Activated T-helper 17 cell treated with anti-CD3 and anti-CD28 coated beads, Interleukin-2, amount 50 U/mL, for 72 hours (primary cell): Measurements from ENCODE around the gene TTR. TPM values are rescaled to one million over a fixed set of nuclear protein-coding genes. Genes with fewer than 3 reads are reported as not detected.
A peak's percentile ranks its signal among the peaks of the same experiment; 100 is the strongest.

Experiments used
- ATAC-seq: fragments of 150-1000 bp; cut with Tn5 transposase; replicated peaks from 2 replicates; pipeline ENCODE4 v1.10.0; 2021; ENCODE audit warnings: mild to moderate bottlenecking, moderate library complexity
- H3K27ac Mint-ChIP-seq: one replicate; pipeline ENCODE4 v1.8.0; 2022; ENCODE audit warnings: mixed read lengths
- H3K27me3 Mint-ChIP-seq: one replicate; pipeline ENCODE4 v1.8.0; 2022; ENCODE audit warnings: mixed read lengths
- H3K36me3 Mint-ChIP-seq: one replicate; pipeline ENCODE4 v1.8.0; 2022; ENCODE audit warnings: low read depth, mild to moderate bottlenecking, mixed read lengths
- H3K4me1 Mint-ChIP-seq: one replicate; pipeline ENCODE4 v1.8.0; 2022; ENCODE audit warnings: mixed read lengths
- H3K4me3 Mint-ChIP-seq: one replicate; pipeline ENCODE4 v1.8.0; 2022; ENCODE audit warnings: mild to moderate bottlenecking, mixed read lengths
- H3K9me3 Mint-ChIP-seq: one replicate; pipeline ENCODE4 v1.8.0; 2022; ENCODE audit warnings: mixed read lengths
- total RNA-seq, 2 donors: library from RNA; stranded (reverse); gene quantifications; one replicate each; pipeline ENCODE4 v1.2.3, GENCODE V29; 2022

The TTR gene
- total RNA-seq, 2 donors from 2014 or later: not detected

DNA sequence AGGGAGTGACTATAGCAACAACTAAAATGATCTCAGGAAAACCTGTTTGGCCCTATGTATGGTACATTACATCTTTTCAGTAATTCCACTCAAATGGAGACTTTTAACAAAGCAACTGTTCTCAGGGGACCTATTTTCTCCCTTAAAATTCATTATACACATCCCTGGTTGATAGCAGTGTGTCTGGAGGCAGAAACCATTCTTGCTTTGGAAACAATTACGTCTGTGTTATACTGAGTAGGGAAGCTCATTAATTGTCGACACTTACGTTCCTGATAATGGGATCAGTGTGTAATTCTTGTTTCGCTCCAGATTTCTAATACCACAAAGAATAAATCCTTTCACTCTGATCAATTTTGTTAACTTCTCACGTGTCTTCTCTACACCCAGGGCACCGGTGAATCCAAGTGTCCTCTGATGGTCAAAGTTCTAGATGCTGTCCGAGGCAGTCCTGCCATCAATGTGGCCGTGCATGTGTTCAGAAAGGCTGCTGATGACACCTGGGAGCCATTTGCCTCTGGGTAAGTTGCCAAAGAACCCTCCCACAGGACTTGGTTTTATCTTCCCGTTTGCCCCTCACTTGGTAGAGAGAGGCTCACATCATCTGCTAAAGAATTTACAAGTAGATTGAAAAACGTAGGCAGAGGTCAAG, 955 bp downstream of the TTR start:
- H3K9me3 Mint-ChIP-seq: peaks cover 3% of the 10 kb centered on the region
- no peak overlapping the region for H3K27ac Mint-ChIP-seq
- H3K4me3 Mint-ChIP-seq: no peak overlapping the region
- no peaks in the 10 kb centered on the region for H3K36me3 Mint-ChIP-seq
- ATAC-seq: no peak
- peaks cover 11% of the 10 kb centered on the region for H3K27me3 Mint-ChIP-seq
- no peaks in the 10 kb centered on the region for H3K4me1 Mint-ChIP-seq

DNA sequence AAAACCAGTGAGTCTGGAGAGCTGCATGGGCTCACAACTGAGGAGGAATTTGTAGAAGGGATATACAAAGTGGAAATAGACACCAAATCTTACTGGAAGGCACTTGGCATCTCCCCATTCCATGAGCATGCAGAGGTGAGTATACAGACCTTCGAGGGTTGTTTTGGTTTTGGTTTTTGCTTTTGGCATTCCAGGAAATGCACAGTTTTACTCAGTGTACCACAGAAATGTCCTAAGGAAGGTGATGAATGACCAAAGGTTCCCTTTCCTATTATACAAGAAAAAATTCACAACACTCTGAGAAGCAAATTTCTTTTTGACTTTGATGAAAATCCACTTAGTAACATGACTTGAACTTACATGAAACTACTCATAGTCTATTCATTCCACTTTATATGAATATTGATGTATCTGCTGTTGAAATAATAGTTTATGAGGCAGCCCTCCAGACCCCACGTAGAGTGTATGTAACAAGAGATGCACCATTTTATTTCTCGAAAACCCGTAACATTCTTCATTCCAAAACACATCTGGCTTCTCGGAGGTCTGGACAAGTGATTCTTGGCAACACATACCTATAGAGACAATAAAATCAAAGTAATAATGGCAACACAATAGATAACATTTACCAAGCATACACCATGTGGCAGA, 3.6 kb downstream of the TTR start:
- Mint-ChIP-seq H3K36me3 (no peaks in the 10 kb centered on the region), H3K4me1 (no peaks in the 10 kb centered on the region), H3K27ac (no peak overlapping the region), H3K9me3 (no peaks in the 10 kb centered on the region), H3K4me3 (no peak overlapping the region), H3K27me3 (peaks cover 8% of the 10 kb centered on the region)
- ATAC-seq: no peak

- Mint-ChIP-seq H3K4me3 (no peak overlapping the region), H3K27ac (no peak overlapping the region), H3K4me1 (no peaks in the 10 kb centered on the region), H3K27me3 (peaks cover 3% of the 10 kb centered on the region), H3K9me3 (no peaks in the 10 kb centered on the region), H3K36me3 (no peaks in the 10 kb centered on the region)
- ATAC-seq: no peak
Measured at GRCh38 chr18:31596081-31596872, 4.6 kb downstream of the TTR start.

DNA sequence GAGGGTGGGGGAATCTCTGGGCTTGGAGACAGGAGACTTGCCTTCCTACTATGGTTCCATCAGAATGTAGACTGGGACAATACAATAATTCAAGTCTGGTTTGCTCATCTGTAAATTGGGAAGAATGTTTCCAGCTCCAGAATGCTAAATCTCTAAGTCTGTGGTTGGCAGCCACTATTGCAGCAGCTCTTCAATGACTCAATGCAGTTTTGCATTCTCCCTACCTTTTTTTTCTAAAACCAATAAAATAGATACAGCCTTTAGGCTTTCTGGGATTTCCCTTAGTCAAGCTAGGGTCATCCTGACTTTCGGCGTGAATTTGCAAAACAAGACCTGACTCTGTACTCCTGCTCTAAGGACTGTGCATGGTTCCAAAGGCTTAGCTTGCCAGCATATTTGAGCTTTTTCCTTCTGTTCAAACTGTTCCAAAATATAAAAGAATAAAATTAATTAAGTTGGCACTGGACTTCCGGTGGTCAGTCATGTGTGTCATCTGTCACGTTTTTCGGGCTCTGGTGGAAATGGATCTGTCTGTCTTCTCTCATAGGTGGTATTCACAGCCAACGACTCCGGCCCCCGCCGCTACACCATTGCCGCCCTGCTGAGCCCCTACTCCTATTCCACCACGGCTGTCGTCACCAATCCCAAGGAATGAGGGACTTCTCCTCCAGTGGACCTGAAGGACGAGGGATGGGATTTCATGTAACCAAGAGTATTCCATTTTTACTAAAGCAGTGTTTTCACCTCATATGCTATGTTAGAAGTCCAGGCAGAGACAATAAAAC, 6.5 kb downstream of the TTR start:
- Mint-ChIP-seq H3K4me3 (no peak overlapping the region), H3K9me3 (no peaks in the 10 kb centered on the region), H3K4me1 (no peaks in the 10 kb centered on the region), H3K27me3 (no peaks in the 10 kb centered on the region), H3K27ac (no peak overlapping the region), H3K36me3 (no peaks in the 10 kb centered on the region)
- no peak for ATAC-seq

- no peaks in the 10 kb centered on the region for H3K4me1 Mint-ChIP-seq
- H3K9me3 Mint-ChIP-seq: no peaks in the 10 kb centered on the region
- H3K4me3 Mint-ChIP-seq: no peak overlapping the region
- ATAC-seq: peak; percentile 93
- no peaks in the 10 kb centered on the region for H3K36me3 Mint-ChIP-seq
- peaks cover 8% of the 10 kb centered on the region for H3K27me3 Mint-ChIP-seq
- peak overlapping the region; percentile 13 for H3K27ac Mint-ChIP-seq
Measured at GRCh38 chr18:31603315-31603714, 11.6 kb downstream of the TTR start.

- no peak for ATAC-seq
- Mint-ChIP-seq H3K9me3 (no peaks in the 10 kb centered on the region), H3K27me3 (peaks cover 8% of the 10 kb centered on the region), H3K36me3 (no peaks in the 10 kb centered on the region), H3K4me3 (no peak overlapping the region), H3K4me1 (no peaks in the 10 kb centered on the region), H3K27ac (no peak overlapping the region)
Measured at GRCh38 chr18:31606265-31606664, 14.6 kb downstream of the TTR start.

GRCh38 chr18:31607384-31607783, 15.7 kb downstream of the TTR start:
- Mint-ChIP-seq H3K27me3 (peaks cover 8% of the 10 kb centered on the region), H3K4me1 (no peaks in the 10 kb centered on the region), H3K27ac (no peak overlapping the region), H3K9me3 (no peaks in the 10 kb centered on the region), H3K4me3 (no peak overlapping the region), H3K36me3 (no peaks in the 10 kb centered on the region)
- no peak for ATAC-seq

DNA sequence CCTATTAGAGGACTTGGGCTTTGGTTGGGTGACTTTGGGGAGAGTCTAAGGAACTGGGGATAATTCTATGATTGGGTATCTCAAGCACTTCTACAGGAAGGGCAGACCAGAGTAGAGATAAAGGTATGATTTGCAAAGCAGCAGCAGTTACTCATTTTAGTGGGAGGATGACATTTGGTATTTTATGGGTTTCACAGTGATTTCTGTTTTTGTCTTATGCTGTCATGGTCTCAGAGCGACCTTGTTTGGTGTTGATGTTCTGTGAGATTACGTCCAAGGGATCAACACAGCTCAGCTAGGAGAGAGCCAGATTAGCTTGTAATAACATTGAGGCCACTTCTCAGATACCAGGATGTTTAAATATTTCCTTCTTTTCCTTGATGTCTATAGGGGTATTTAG, 18.2 kb downstream of the TTR start:
- peak; percentile 46 for ATAC-seq
- Mint-ChIP-seq H3K36me3 (no peaks in the 10 kb centered on the region), H3K9me3 (no peaks in the 10 kb centered on the region), H3K27me3 (peaks cover 11% of the 10 kb centered on the region), H3K27ac (no peak overlapping the region), H3K4me3 (no peak overlapping the region), H3K4me1 (no peaks in the 10 kb centered on the region)

DNA sequence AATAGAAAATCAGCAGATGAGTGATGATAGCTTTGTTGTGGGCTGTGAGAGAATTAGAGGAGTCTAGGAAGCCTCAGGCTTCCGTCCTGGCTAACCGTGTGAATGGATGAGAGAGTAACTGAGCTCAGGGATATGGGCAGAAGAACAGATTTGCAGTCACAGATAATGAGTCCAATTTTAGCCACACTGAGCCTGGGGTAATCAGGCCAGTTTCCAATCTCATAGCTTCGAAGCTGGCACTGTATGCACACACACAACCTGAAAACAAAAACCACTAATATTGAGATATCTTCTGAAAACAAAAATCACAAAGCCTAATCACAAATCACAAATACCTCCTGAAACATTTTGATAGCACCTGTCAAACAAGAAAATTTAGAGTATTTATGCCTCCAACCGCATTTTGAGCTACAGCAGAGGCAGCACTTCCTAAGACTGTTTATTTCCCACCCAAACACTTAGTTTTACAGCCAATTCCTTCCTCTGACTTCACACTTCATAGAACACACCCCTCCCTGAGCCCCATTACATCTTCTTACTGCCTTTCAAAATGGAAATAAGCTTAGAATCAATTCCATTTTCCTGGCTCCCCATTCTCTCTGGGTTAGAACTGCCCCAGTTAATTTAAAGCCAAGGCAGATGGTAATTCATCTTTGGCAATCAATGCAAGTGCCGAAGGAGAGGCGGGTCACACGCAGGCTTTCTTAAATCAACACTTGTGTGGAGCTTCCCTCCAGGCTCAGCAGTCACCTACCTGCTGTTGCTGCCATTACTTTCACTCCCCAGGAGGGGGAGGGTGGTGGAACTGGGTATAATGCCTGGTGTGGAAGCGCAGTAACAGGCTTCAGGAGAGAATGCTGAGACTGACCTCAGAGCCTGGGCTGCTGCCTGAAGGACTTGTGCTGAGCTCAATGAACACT, 18.9 kb downstream of the TTR start:
- Mint-ChIP-seq H3K27ac (no peak overlapping the region), H3K27me3 (peaks cover 11% of the 10 kb centered on the region), H3K4me1 (no peaks in the 10 kb centered on the region), H3K9me3 (no peaks in the 10 kb centered on the region), H3K36me3 (no peaks in the 10 kb centered on the region), H3K4me3 (no peak overlapping the region)
- no peak for ATAC-seq

GRCh38 chr18:31611511-31611910, 19.8 kb downstream of the TTR start:
- Mint-ChIP-seq H3K27me3 (peaks cover 6% of the 10 kb centered on the region), H3K4me3 (no peak overlapping the region), H3K9me3 (no peaks in the 10 kb centered on the region), H3K36me3 (no peaks in the 10 kb centered on the region), H3K27ac (no peak overlapping the region), H3K4me1 (no peaks in the 10 kb centered on the region)
- ATAC-seq: no peak

GRCh38 chr18:31612124-31612523, 20.4 kb downstream of the TTR start:
- Mint-ChIP-seq H3K27ac (no peak overlapping the region), H3K27me3 (peaks cover 6% of the 10 kb centered on the region), H3K9me3 (no peaks in the 10 kb centered on the region), H3K4me1 (no peaks in the 10 kb centered on the region), H3K36me3 (no peaks in the 10 kb centered on the region), H3K4me3 (no peak overlapping the region)
- ATAC-seq: no peak

GRCh38 chr18:31614044-31614443, 22.4 kb downstream of the TTR start:
- no peak overlapping the region for H3K4me3 Mint-ChIP-seq
- H3K9me3 Mint-ChIP-seq: no peaks in the 10 kb centered on the region

GRCh38 chr18:31616586-31616985, 24.9 kb downstream of the TTR start:
- no peak overlapping the region for H3K4me3 Mint-ChIP-seq

More at GRCh38 chr18:31614044-31614443, 22.4 kb downstream of the TTR start:
- no peak for ATAC-seq
- no peaks in the 10 kb centered on the region for H3K36me3 Mint-ChIP-seq
- no peaks in the 10 kb centered on the region for H3K4me1 Mint-ChIP-seq
- H3K27me3 Mint-ChIP-seq: peaks cover 11% of the 10 kb centered on the region
- H3K27ac Mint-ChIP-seq: no peak overlapping the region

More at GRCh38 chr18:31616586-31616985, 24.9 kb downstream of the TTR start:
- H3K4me1 Mint-ChIP-seq: no peaks in the 10 kb centered on the region
- no peaks in the 10 kb centered on the region for H3K36me3 Mint-ChIP-seq
- no peak for ATAC-seq
- H3K9me3 Mint-ChIP-seq: no peaks in the 10 kb centered on the region
- peaks cover 17% of the 10 kb centered on the region for H3K27me3 Mint-ChIP-seq
- no peak overlapping the region for H3K27ac Mint-ChIP-seq
